ENCODE measurements around the gene TAGLN2. TPM values are rescaled to one million over a fixed set of nuclear protein-coding genes. Genes with fewer than 3 reads are reported as not detected.

Gene TAGLN2
- total RNA-seq (3.8 and 14.4 TPM in 2 replicates), polyA plus RNA-seq (17.9 and 18.5 TPM in 2 replicates)

DNA sequence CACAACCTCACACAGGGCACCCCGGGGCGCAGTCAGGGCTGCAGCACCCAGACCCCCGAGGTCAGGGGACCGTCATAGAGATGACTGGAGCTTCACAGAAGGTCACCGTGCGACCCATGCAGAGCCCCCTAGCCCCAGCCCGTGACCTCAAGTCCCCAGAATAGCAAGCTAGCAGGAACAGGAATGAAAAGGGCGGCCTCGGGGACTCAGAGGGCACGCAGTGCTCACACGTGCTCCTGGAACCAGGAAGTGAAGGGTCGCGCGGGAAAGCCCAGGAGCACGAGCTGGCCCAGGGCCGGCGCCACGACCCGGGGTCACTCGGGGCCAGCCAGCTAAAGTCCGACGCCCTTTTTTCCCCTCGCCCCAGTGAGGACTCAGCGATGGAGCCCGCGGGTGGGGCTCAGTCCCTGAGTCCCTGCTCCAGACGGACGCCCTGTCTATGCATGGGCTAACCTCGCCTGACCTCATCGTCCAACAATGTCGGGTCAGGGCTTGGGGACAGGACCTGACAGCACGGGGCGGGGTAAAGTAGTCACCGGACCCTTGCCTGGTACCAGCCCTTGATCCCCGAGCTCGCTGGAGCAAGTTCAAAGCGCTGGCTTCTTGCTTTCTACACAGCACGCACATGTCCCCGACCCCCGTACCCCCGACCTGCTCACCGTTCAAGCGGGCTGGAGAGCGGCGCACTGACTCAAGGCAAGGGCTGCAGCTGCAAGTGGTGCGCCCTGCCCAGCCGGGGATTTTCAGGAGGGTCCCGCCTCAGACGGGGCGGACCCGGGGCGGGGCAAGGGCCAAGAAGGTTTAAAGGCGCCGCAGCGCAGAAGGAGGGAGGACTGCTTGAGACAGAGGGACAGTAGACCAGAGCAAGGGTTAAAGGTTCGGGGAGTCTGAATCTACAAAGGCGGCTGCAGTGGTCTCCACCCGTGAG lies at the start of gene TAGLN2:
Gene TAGLN2, minus strand, starts transcription at position 717 of the 928 bp plus-strand sequence. CDS start 4,998 bp downstream, outside the sequence.
- H3K27ac ChIP-seq, result no peak within 1 kb of the TSS

DNA sequence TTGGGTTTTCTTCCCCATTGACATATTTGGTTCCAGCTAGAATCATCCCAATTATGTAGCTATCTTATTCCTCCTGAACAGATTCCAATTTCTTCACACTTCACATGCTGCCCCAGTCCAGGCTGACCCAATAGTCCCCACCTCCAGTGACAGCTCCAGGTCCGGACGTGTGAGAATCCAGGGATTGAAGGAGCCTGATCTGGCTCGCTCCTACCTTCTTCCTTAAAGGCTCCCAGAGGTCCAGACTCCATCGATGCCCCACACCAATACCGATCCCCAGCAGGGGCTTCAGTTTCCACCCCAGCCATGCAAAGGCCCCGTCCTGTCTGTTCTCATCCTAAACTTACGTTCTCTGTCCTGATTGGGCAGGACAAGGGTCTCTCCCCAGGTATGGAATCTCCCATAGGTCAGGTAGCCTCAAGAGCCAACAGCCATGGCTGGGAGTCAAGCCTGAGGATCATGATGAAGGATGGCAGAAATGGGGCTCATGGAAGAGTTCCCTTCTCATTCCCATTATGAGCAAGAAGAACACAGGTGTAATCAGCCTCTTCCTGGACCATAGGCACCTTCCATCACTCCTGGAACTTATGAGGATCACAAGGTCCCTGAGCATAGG lies 49.2 kb upstream of the TAGLN2 start:
- Histone ChIP-seq H3K27ac (no peak overlapping the region), H3K4me1 (ENCODE audit: low read depth) (peaks cover 16% of the 10 kb centered on the region), H3K36me3 (no peaks in the 10 kb centered on the region), H3K4me3 (no peak overlapping the region), H3K27me3 (peaks cover 25% of the 10 kb centered on the region), H3K9me3 (ENCODE audit: low read depth) (no peaks in the 10 kb centered on the region)
- TF ChIP-seq, protein P1, sequence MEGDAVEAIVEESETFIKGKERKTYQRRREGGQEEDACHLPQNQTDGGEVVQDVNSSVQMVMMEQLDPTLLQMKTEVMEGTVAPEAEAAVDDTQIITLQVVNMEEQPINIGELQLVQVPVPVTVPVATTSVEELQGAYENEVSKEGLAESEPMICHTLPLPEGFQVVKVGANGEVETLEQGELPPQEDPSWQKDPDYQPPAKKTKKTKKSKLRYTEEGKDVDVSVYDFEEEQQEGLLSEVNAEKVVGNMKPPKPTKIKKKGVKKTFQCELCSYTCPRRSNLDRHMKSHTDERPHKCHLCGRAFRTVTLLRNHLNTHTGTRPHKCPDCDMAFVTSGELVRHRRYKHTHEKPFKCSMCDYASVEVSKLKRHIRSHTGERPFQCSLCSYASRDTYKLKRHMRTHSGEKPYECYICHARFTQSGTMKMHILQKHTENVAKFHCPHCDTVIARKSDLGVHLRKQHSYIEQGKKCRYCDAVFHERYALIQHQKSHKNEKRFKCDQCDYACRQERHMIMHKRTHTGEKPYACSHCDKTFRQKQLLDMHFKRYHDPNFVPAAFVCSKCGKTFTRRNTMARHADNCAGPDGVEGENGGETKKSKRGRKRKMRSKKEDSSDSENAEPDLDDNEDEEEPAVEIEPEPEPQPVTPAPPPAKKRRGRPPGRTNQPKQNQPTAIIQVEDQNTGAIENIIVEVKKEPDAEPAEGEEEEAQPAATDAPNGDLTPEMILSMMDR (IDR thresholded peaks at IDR 0.05; ENCODE audit: low read depth, low read length), result no peak
- no peak for DNase-seq (ENCODE audit: low read depth in 1 of 2, low spot score in 1 of 2)

More for the DNA sequence above, at the start of gene TAGLN2:
- peak; percentile 79 to 96 for DNase-seq (ENCODE audit: low read depth in 1 of 2, low spot score in 1 of 2)
- peaks cover 9% of the 10 kb centered on the region for H3K4me1 ChIP-seq (ENCODE audit: low read depth)
- H3K36me3 ChIP-seq, result no peaks in the 10 kb centered on the region
- no peaks in the 10 kb centered on the region for H3K9me3 ChIP-seq (ENCODE audit: low read depth)
- H3K4me3 ChIP-seq, result peak within 1 kb of the TSS; percentile 21
- TF ChIP-seq, protein P1 (IDR thresholded peaks at IDR 0.05; ENCODE audit: low read depth, low read length), result peak; percentile 20
- peaks cover 5% of the 10 kb centered on the region for H3K27me3 ChIP-seq

DNA sequence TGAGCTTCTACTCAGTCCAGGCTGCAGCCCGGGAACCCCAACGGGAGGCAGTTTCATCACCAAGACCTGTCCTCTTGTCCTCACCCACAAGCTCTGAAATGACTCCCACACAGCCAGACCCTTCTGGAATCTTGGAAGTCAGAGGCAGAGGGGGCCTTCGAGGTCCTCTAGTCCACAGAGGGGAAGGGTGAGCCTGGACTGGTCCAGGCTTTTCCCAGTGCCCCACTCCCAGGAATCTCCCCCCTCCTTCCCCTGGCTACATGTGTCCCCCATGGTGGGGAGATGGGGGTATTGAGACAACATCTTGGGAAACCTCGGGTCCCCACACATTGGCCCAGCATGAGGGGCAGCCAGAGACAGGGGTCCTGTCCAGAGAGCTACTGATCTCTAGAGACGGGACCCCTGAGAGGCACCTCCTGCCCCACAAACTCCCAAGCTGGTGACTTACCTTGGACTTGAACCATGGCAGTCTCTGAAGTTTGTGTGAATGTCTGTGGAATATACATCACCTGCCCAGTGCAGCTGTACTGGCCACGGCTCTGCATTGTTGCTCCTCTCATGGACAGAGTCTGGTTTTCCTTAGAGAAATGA lies 48.1 kb upstream of the TAGLN2 start:
- Histone ChIP-seq H3K27me3 (peaks cover 20% of the 10 kb centered on the region), H3K4me3 (no peak overlapping the region)

DNA sequence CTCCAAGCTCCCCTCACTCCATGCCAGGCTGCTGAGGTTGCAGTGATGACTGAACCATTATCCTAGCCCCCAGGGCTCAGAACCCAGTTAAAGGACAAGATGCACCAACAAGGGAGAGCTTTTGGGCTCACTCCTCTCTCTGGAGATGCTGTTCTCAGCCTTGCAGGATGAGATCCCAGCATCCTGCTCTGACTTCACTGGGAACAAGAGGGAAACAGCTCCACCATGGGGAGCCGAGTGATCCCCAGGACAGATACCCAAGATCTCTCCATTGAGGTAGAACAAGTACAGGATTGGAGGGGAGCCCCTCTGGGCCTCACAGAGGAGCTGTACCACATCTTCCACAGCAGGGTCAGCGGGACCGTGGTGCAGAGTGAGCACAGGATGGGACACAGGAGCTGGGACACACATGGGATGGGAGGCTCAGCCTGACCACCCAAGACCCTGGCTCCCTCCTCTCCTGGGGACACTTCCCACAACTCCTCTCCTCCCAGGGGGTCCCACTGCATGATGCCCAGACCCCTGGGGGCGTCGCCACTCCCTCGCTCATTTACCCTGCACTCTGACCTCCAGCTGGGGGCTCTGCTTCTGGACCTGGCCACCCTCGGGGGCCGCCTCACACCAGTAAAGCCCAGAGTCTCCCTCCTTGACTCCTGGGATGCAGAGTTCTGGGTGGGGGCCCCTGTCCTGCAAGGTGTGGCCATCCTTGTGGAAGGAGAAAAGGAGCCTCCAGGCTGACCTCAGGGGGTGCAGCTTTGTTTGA lies 47.3 kb upstream of the TAGLN2 start:
- H3K4me1 ChIP-seq (ENCODE audit: low read depth), result peaks cover 16% of the 10 kb centered on the region
- no peak overlapping the region for H3K4me3 ChIP-seq
- H3K9me3 ChIP-seq (ENCODE audit: low read depth), result no peaks in the 10 kb centered on the region
- no peak overlapping the region for H3K27ac ChIP-seq
- no peak for DNase-seq (ENCODE audit: low read depth in 1 of 2, low spot score in 1 of 2)
- H3K36me3 ChIP-seq, result no peaks in the 10 kb centered on the region
- peaks cover 14% of the 10 kb centered on the region for H3K27me3 ChIP-seq
- TF ChIP-seq, protein P1 (IDR thresholded peaks at IDR 0.05; ENCODE audit: low read depth, low read length), result no peak

More for the DNA sequence above, 48.1 kb upstream of the TAGLN2 start:
- Histone ChIP-seq H3K27ac (no peak overlapping the region), H3K4me1 (ENCODE audit: low read depth) (peaks cover 16% of the 10 kb centered on the region), H3K9me3 (ENCODE audit: low read depth) (no peaks in the 10 kb centered on the region), H3K36me3 (no peaks in the 10 kb centered on the region)
- TF ChIP-seq, protein P1 (IDR thresholded peaks at IDR 0.05; ENCODE audit: low read depth, low read length), result no peak
- DNase-seq (ENCODE audit: low read depth in 1 of 2, low spot score in 1 of 2), result no peak

DNA sequence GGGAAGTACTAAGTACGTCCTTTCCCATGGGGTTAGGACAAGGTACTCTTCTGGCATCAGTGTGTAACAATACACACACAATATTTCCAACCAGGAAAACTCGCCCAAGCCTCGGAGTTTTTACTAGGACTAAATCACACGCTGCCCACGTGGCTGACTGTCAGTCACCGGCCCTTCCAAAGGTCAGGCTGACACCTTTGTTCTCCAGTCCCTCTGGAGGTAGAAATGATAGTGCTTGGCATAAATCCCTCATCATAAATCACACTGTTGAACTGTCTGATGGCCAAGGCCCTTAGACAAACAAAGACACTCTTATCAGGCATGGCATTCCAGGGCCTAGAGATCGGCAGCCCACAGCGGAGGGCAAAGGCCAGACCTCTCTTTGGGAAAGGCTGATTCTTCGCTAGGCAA lies 45.6 kb upstream of the TAGLN2 start:
- H3K27me3 ChIP-seq, result peaks cover 14% of the 10 kb centered on the region
- peaks cover 16% of the 10 kb centered on the region for H3K4me1 ChIP-seq (ENCODE audit: low read depth)
- peak in 1 of 2 donors; percentile 14 for DNase-seq (ENCODE audit: low read depth in 1 of 2, low spot score in 1 of 2)
- no peaks in the 10 kb centered on the region for H3K9me3 ChIP-seq (ENCODE audit: low read depth)
- H3K27ac ChIP-seq, result no peak overlapping the region
- no peaks in the 10 kb centered on the region for H3K36me3 ChIP-seq
- TF ChIP-seq, protein P1 (IDR thresholded peaks at IDR 0.05; ENCODE audit: low read depth, low read length), result no peak
- no peak overlapping the region for H3K4me3 ChIP-seq

Measured in cardiac muscle cell (in vitro differentiated cells and primary cell).